ENCODE results near the gene NEU3.
A peak's percentile ranks its signal among the peaks of the same experiment; 100 is the strongest.
"Not testable (repeated sequence)": the region's sequence is repeated elsewhere in the genome, so short reads cannot be mapped to it uniquely, and the experiment has no call there.

NEU3 gene

GRCh38 chr11:74984070-74984469 lies 4.7 kb upstream of the NEU3 start:
- DNase-seq (ENCODE audit: low read depth) = no peak

GRCh38 chr11:74984730-74985129 lies 4.0 kb upstream of the NEU3 start:
- no peak for DNase-seq (ENCODE audit: low read depth)

- no peak for DNase-seq (ENCODE audit: low read depth)
Observed at GRCh38 chr11:74989260-74989638, 516 bp downstream of the NEU3 start.

- not testable (repeated sequence) for DNase-seq (ENCODE audit: low read depth)
Observed at GRCh38 chr11:74990150-74990549, 1.4 kb downstream of the NEU3 start.

GRCh38 chr11:74990941-74991340 lies 2.2 kb downstream of the NEU3 start:
- no peak for DNase-seq (ENCODE audit: low read depth)

- DNase-seq (ENCODE audit: low read depth) = no peak
Observed at GRCh38 chr11:74992852-74993251, 4.1 kb downstream of the NEU3 start.

GRCh38 chr11:75000975-75001354 lies 12.2 kb downstream of the NEU3 start:
- no peak for DNase-seq (ENCODE audit: low read depth)

- DNase-seq (ENCODE audit: low read depth) = no peak
Observed at GRCh38 chr11:75001686-75002085, 13.0 kb downstream of the NEU3 start.

- no peak for DNase-seq (ENCODE audit: low read depth)
Observed at GRCh38 chr11:75002516-75002915, 13.8 kb downstream of the NEU3 start.

- no peak for DNase-seq (ENCODE audit: low read depth)
Observed at GRCh38 chr11:75004215-75004614, 15.5 kb downstream of the NEU3 start.

GRCh38 chr11:75011357-75011756 lies 22.6 kb downstream of the NEU3 start:
- DNase-seq (ENCODE audit: low read depth) = no peak

GRCh38 chr11:75011872-75012271 lies 23.1 kb downstream of the NEU3 start:
- no peak for DNase-seq (ENCODE audit: low read depth)

- DNase-seq (ENCODE audit: low read depth) = no peak
Observed at GRCh38 chr11:75013051-75013450, 24.3 kb downstream of the NEU3 start.

GRCh38 chr11:75014129-75014528 lies 25.4 kb downstream of the NEU3 start:
- DNase-seq (ENCODE audit: low read depth) = no peak

GRCh38 chr11:75019200-75019599 lies 30.5 kb downstream of the NEU3 start:
- not testable (repeated sequence) for DNase-seq (ENCODE audit: low read depth)

GRCh38 chr11:75020328-75020727 lies 31.6 kb downstream of the NEU3 start:
- DNase-seq (ENCODE audit: low read depth) = not testable (repeated sequence)

- no peak for DNase-seq (ENCODE audit: low read depth)
Observed at GRCh38 chr11:75022296-75022695, 33.6 kb downstream of the NEU3 start.

- peak; percentile 46 for DNase-seq (ENCODE audit: low read depth)
Observed at GRCh38 chr11:75022759-75023396, 34.1 kb downstream of the NEU3 start.

GRCh38 chr11:75023446-75024067 lies 34.8 kb downstream of the NEU3 start:
- no peak for DNase-seq (ENCODE audit: low read depth)

- DNase-seq (ENCODE audit: low read depth) = no peak
Observed at GRCh38 chr11:75024068-75024449, 35.3 kb downstream of the NEU3 start.

GRCh38 chr11:75024764-75025211 lies 36.1 kb downstream of the NEU3 start:
- no peak for DNase-seq (ENCODE audit: low read depth)

- DNase-seq (ENCODE audit: low read depth) = no peak
Observed at GRCh38 chr11:75025561-75025960, 36.8 kb downstream of the NEU3 start.

GRCh38 chr11:75028321-75028720 lies 39.6 kb downstream of the NEU3 start:
- DNase-seq (ENCODE audit: low read depth) = no peak

- no peak for DNase-seq (ENCODE audit: low read depth)
Observed at GRCh38 chr11:75028724-75029123, 40.0 kb downstream of the NEU3 start.

Measured in stimulated activated CD8-positive, alpha-beta memory T cell treated with anti-CD3 and anti-CD28 coated beads, Interleukin-12 subunit alpha, Interleukin-12 subunit beta, amount 100 ng/mL, for 4 hours (primary cell).